Muscle layer of duodenum (tissue), 2 donors: ENCODE measurements around the gene KANSL1.

Source experiments
- H3K27ac ChIP-seq: one replicate; pipeline ENCODE4 v1.7.0; 2013; ENCODE audit warnings: mild to moderate bottlenecking, low read length
- H3K27me3 ChIP-seq: one replicate; pipeline ENCODE4 v1.7.0; 2013; ENCODE audit warnings: low read depth, mild to moderate bottlenecking, control low read depth, low read length
- H3K36me3 ChIP-seq, 2 donors: one replicate each; pipeline ENCODE4 v1.7.0; 2013; ENCODE audit warnings: low read length in 2 of 2, control low read depth in 1 of 2, mild to moderate bottlenecking in 1 of 2; ENCODE audit not compliant: insufficient read depth in 2 of 2, control insufficient read depth in 1 of 2
- H3K4me1 ChIP-seq, 2 donors: one replicate each; pipeline ENCODE4 v1.7.0; 2013; ENCODE audit warnings: low read length in 2 of 2, mild to moderate bottlenecking in 2 of 2, control low read depth in 1 of 2, moderate library complexity in 1 of 2; ENCODE audit not compliant: insufficient read depth in 2 of 2, control insufficient read depth in 1 of 2
- H3K4me3 ChIP-seq, 2 donors: one replicate each; pipeline ENCODE4 v1.7.0; 2013; ENCODE audit warnings: low read length in 2 of 2, low read depth in 1 of 2, mild to moderate bottlenecking in 1 of 2
- H3K9me3 ChIP-seq, 2 donors: one replicate each; pipeline ENCODE4 v1.7.0; 2013; ENCODE audit warnings: low read length in 2 of 2, control low read depth in 1 of 2, mild to moderate bottlenecking in 1 of 2; ENCODE audit not compliant: control insufficient read depth in 1 of 2
- donor health status: healthy.

KANSL1 gene

DNA sequence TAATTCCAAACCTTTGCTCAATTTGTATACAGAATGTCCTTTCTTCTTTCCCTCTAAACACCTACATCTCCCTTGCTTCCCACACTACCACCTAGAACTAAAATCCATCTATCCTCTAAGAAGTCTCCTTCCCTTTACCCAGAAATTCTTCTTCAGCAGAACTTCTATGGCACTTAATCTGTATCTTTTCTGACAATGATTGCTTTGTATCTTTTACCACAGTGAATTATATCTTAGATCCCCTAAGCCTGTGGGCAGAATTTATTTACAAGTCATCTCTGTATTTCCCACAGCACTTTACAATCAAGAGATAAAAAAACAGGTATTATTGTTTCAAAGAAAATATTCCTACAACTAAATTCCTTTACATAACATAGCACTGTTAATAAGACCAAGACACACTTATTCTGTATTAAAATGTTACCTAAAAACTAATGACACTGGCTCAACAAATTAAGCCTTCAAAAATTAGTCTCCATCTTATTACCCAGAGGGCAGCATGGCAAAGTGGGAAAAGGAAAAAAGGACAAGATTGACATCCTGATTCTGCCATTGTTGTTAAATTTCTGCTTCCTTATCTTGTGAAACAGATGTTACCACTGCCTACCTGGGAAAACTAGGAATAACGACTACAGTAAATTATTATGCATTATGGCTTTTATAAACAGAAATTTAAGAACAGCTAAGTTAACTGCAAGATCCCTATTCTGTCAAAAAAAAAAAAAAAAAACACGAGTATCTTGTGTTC, 42.8 kb downstream of the KANSL1 start:
- no peaks in the 10 kb centered on the region for H3K36me3 ChIP-seq
- H3K27ac ChIP-seq = no peak overlapping the region
- no peaks in the 10 kb centered on the region for H3K27me3 ChIP-seq
- H3K9me3 ChIP-seq = no peaks in the 10 kb centered on the region
- H3K4me1 ChIP-seq = peaks cover 29 to 62% of the 10 kb centered on the region in 2 donors
- no peak overlapping the region for H3K4me3 ChIP-seq

- Histone ChIP-seq H3K9me3 (no peaks in the 10 kb centered on the region), H3K4me3 (no peak overlapping the region), H3K27ac (no peak overlapping the region), H3K27me3 (no peaks in the 10 kb centered on the region), H3K36me3 (no peaks in the 10 kb centered on the region), H3K4me1 (peaks cover 20 to 61% of the 10 kb centered on the region in 2 donors)
These were observed 45.0 kb downstream of the KANSL1 start for GRCh38 chr17:46148247-46148646.

- Histone ChIP-seq H3K36me3 (no peaks in the 10 kb centered on the region), H3K4me3 (no peak overlapping the region), H3K27ac (no peak overlapping the region), H3K4me1 (peaks cover 13 to 56% of the 10 kb centered on the region in 2 donors), H3K27me3 (no peaks in the 10 kb centered on the region), H3K9me3 (no peaks in the 10 kb centered on the region)
These were observed 45.9 kb downstream of the KANSL1 start for GRCh38 chr17:46147296-46147695.

GRCh38 chr17:46144246-46144645, 49.0 kb downstream of the KANSL1 start:
- Histone ChIP-seq H3K4me1 (peaks cover 4 to 63% of the 10 kb centered on the region in 2 donors), H3K4me3 (no peak overlapping the region), H3K27ac (no peak overlapping the region), H3K27me3 (no peaks in the 10 kb centered on the region), H3K9me3 (no peaks in the 10 kb centered on the region), H3K36me3 (no peaks in the 10 kb centered on the region)

DNA sequence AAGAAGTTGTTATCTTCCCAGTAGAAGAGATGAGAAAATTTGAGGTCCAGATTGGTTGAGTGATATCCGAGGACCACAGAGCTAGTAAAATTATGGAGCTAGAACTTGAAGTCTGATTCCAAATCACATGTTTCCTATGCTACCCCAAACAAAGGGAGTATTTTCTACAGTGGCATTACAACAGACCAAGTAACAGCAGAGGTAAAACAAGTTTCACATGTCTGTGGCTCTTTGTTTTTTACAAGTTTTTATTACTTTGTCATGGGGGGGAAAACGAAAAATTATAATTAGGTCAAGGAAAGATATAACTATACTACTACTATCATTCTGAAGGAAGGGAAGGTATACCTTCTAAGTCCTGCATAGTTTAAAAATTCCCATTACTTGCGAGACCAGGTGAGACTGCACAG, 49.4 kb downstream of the KANSL1 start:
- Histone ChIP-seq H3K4me3 (no peak overlapping the region), H3K36me3 (no peaks in the 10 kb centered on the region), H3K4me1 (peaks cover 7 to 67% of the 10 kb centered on the region in 2 donors), H3K9me3 (no peaks in the 10 kb centered on the region), H3K27me3 (no peaks in the 10 kb centered on the region), H3K27ac (no peak overlapping the region)

DNA sequence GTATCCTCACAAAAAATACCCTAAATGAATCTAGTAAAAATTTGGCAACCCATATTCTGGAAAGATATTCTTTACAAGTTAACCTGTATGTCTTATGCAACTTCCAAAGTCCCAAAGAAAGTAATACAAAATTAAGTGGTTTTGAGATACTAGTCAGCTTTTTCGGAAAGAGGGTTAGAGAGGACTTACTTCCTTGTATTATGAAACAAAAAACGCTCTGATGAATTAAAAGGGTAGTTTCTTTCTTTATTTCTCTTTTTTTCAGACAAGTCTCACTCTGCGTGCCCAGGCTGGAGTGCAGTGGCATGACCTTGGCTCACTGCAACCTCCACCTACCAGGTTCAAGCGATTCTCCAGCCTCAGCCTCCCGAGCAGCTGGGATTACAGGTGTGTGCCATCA, 51.6 kb downstream of the KANSL1 start:
- Histone ChIP-seq H3K27me3 (no peaks in the 10 kb centered on the region), H3K4me3 (no peak overlapping the region), H3K36me3 (no peaks in the 10 kb centered on the region), H3K27ac (no peak overlapping the region), H3K9me3 (no peaks in the 10 kb centered on the region), H3K4me1 (peaks cover 25 to 82% of the 10 kb centered on the region in 2 donors)

GRCh38 chr17:46140645-46141197, 52.5 kb downstream of the KANSL1 start:
- no peaks in the 10 kb centered on the region for H3K9me3 ChIP-seq
- H3K4me1 ChIP-seq = peaks cover 26 to 90% of the 10 kb centered on the region in 2 donors

DNA sequence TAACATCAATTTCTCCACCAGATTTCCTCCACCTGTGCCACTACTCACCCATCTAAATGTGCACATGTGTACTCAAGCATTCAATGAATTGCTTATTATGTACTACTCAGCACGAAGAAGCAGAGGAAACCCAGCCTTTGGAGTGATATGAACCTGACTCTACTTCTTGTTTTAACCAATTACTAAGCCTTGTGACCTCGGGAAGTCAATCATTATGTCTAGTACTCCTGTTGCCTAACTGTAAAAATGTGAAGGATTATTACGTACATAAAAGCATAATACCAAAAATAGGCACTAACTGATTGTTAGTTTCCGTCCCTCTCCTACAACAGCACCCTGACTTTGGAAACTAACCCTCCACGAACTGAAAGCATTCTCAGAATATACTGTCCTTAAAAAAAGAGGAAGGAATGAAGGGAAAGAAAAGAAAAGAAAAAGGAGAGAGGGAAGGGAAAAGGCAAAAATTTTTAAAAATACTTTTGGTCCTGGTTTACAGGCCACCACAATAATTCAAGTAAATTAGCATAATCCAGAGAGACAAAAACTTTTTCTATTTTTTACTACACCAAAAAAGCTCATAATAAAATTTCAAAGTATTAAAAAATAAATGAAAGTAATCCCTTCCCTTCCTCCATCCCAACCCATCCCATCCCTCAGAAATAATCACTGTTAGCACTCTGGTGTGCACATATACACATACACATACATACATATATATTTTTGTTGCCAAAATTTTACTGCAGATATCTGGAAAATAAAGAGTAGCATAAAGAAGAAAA, 53.6 kb downstream of the KANSL1 start:
- Histone ChIP-seq H3K4me1 (peaks cover 26 to 81% of the 10 kb centered on the region in 2 donors), H3K9me3 (no peaks in the 10 kb centered on the region), H3K27me3 (no peaks in the 10 kb centered on the region), H3K4me3 (peak overlapping the region in 1 of 2 donors; percentile 21), H3K36me3 (no peaks in the 10 kb centered on the region), H3K27ac (no peak overlapping the region)

More at GRCh38 chr17:46140645-46141197, 52.5 kb downstream of the KANSL1 start:
- no peak overlapping the region for H3K27ac ChIP-seq
- no peaks in the 10 kb centered on the region for H3K27me3 ChIP-seq
- H3K36me3 ChIP-seq = no peaks in the 10 kb centered on the region
- no peak overlapping the region for H3K4me3 ChIP-seq

- no peak overlapping the region for H3K27ac ChIP-seq
- H3K4me1 ChIP-seq = peaks cover 26 to 70% of the 10 kb centered on the region in 2 donors
- no peaks in the 10 kb centered on the region for H3K36me3 ChIP-seq
- no peaks in the 10 kb centered on the region for H3K9me3 ChIP-seq
- H3K27me3 ChIP-seq = no peaks in the 10 kb centered on the region
- H3K4me3 ChIP-seq = no peak overlapping the region
These were observed 54.8 kb downstream of the KANSL1 start for GRCh38 chr17:46138473-46138872.

GRCh38 chr17:46136820-46137219, 56.4 kb downstream of the KANSL1 start:
- no peaks in the 10 kb centered on the region for H3K36me3 ChIP-seq
- no peaks in the 10 kb centered on the region for H3K9me3 ChIP-seq
- H3K27me3 ChIP-seq = no peaks in the 10 kb centered on the region
- no peak overlapping the region for H3K4me3 ChIP-seq
- H3K27ac ChIP-seq = no peak overlapping the region
- peaks cover 26 to 61% of the 10 kb centered on the region in 2 donors for H3K4me1 ChIP-seq

GRCh38 chr17:46135879-46136563, 57.2 kb downstream of the KANSL1 start:
- Histone ChIP-seq H3K36me3 (no peaks in the 10 kb centered on the region), H3K27ac (no peak overlapping the region), H3K9me3 (no peaks in the 10 kb centered on the region), H3K27me3 (no peaks in the 10 kb centered on the region), H3K4me1 (peaks cover 26 to 60% of the 10 kb centered on the region in 2 donors), H3K4me3 (no peak overlapping the region)
